Peyer's patch (tissue), 4 donors: ENCODE measurements around the gene TESMIN. TPM values are rescaled to one million over a fixed set of nuclear protein-coding genes. Genes with fewer than 3 reads are reported as not detected.

Source experiments
- DNase-seq, 3 donors: peaks; one replicate each; pipeline ENCODE4 v3.0.0-alpha.2; 2017 to 2019
- H3K27ac ChIP-seq, 4 donors: fragments of 200-600 bp; sonication (generic); one replicate each; pipeline ENCODE4 v1.5.1; 2016 to 2019
- H3K27me3 ChIP-seq, 2 donors: fragments of 200-600 bp; sonication (generic); one replicate each; pipeline ENCODE4 v1.5.1; 2019
- H3K36me3 ChIP-seq, 3 donors: fragments of 200-600 bp; sonication (generic); one replicate each; pipeline ENCODE4 v1.5.1; 2016 to 2019
- H3K4me1 ChIP-seq, 4 donors: fragments of 200-600 bp; sonication (generic); one replicate each; pipeline ENCODE4 v1.5.1; 2016 to 2019
- H3K4me3 ChIP-seq, 4 donors: fragments of 200-600 bp; sonication (generic); 1 replicate in 3 of 4; 2 replicates in 1 of 4; pipeline ENCODE4 v1.5.1; 2016 to 2019; ENCODE audit warnings: mild to moderate bottlenecking in 1 of 4
- H3K9me3 ChIP-seq, 4 donors: fragments of 200-600 bp; sonication (generic); one replicate each; pipeline ENCODE4 v1.5.1; 2016 to 2019; ENCODE audit warnings: mild to moderate bottlenecking in 1 of 4
- POLR2A ChIP-seq, 2 donors: fragments of 450-650 bp; IDR thresholded peaks; one replicate each; pipeline ENCODE4 v1.5.1; 2017; ENCODE audit warnings: antibody characterized with exemption in 2 of 2, mild to moderate bottlenecking in 2 of 2, moderate library complexity in 2 of 2
- total RNA-seq, 4 donors: library from RNA; depleted of rRNA; stranded (reverse); fragments of >200 nt; gene quantifications; one replicate each; pipeline ENCODE4 v1.1.0, GENCODE V29; 2016
- TF ChIP-seq, protein P1 (sequence below), 6 experiments: fragments of 450-650 bp in 4 of 6; fragments of 200-600 bp in 2 of 6; sonication (generic) in 1 of 6; IDR thresholded peaks; one replicate each; pipeline ENCODE4 v1.5.1; 2017 to 2019; ENCODE audit warnings: antibody characterized with exemption in 6 of 6, mild to moderate bottlenecking in 3 of 6, moderate library complexity in 1 of 6

TESMIN gene
- total RNA-seq, 4 donors from 2014 or later, result 2.6 to 16.7 (median 8.2) TPM

DNA sequence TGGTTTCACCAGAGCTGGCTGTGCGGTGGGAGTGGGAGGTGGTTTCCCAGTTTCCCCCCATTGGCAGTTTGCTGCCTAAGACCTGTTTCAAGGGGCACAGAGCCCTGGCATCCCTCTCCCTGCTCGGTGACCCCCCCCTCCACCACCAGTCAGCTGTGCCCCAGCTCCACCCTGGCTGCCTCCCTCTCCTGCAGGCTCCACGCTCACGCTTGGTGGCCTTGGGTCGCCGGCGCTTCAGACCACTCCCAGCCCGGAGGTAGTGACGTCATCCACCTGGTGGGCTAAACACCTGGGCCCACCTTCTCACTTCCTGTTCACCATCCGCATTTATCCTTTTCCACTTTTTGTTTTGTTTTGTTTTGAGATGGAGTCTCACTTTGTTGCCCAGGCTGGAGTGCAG is 59.2 kb downstream of the TESMIN start:
- H3K9me3 ChIP-seq, result no peaks in the 10 kb centered on the region
- no peaks in the 10 kb centered on the region for H3K36me3 ChIP-seq

DNA sequence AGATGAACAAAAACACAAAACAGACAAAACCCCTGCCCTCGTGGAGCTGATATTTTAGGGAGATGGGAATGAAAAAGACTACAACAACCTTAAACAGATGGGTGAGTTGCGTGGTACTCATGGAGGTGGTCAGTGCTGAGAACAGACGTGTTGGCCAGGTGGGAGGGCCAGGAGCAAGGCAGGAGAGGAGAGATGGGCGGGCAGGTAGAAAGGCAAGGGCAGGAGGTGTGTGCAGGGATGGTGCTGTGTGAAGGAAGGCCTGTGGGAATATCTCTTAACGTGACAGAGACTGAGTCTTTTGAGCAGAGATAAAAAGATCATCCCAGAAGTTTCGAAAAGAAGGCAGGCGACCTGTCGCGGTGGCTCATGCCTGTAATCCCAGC is 59.9 kb downstream of the TESMIN start:
- no peaks in the 10 kb centered on the region for H3K36me3 ChIP-seq
- H3K27me3 ChIP-seq, result no peaks in the 10 kb centered on the region
- no peak overlapping the region for H3K4me3 ChIP-seq
- DNase-seq, result peak in 1 of 3 donors; percentile 18
- no peak overlapping the region for H3K27ac ChIP-seq
- H3K4me1 ChIP-seq, result no peaks in the 10 kb centered on the region
- no peak for TF ChIP-seq POLR2A (IDR thresholded peaks at IDR 0.05)
- TF ChIP-seq, protein P1, sequence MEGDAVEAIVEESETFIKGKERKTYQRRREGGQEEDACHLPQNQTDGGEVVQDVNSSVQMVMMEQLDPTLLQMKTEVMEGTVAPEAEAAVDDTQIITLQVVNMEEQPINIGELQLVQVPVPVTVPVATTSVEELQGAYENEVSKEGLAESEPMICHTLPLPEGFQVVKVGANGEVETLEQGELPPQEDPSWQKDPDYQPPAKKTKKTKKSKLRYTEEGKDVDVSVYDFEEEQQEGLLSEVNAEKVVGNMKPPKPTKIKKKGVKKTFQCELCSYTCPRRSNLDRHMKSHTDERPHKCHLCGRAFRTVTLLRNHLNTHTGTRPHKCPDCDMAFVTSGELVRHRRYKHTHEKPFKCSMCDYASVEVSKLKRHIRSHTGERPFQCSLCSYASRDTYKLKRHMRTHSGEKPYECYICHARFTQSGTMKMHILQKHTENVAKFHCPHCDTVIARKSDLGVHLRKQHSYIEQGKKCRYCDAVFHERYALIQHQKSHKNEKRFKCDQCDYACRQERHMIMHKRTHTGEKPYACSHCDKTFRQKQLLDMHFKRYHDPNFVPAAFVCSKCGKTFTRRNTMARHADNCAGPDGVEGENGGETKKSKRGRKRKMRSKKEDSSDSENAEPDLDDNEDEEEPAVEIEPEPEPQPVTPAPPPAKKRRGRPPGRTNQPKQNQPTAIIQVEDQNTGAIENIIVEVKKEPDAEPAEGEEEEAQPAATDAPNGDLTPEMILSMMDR (IDR thresholded peaks at IDR 0.05), result no peak
- H3K9me3 ChIP-seq, result no peaks in the 10 kb centered on the region

More for the DNA sequence above, 59.2 kb downstream of the TESMIN start:
- H3K27me3 ChIP-seq, result no peaks in the 10 kb centered on the region
- no peak for TF ChIP-seq POLR2A (IDR thresholded peaks at IDR 0.05)
- TF ChIP-seq, protein P1 (IDR thresholded peaks at IDR 0.05), result no peak
- H3K4me1 ChIP-seq, result no peaks in the 10 kb centered on the region
- no peak overlapping the region for H3K4me3 ChIP-seq
- H3K27ac ChIP-seq, result no peak overlapping the region
- peak in 1 of 3 donors; percentile 40 for DNase-seq

DNA sequence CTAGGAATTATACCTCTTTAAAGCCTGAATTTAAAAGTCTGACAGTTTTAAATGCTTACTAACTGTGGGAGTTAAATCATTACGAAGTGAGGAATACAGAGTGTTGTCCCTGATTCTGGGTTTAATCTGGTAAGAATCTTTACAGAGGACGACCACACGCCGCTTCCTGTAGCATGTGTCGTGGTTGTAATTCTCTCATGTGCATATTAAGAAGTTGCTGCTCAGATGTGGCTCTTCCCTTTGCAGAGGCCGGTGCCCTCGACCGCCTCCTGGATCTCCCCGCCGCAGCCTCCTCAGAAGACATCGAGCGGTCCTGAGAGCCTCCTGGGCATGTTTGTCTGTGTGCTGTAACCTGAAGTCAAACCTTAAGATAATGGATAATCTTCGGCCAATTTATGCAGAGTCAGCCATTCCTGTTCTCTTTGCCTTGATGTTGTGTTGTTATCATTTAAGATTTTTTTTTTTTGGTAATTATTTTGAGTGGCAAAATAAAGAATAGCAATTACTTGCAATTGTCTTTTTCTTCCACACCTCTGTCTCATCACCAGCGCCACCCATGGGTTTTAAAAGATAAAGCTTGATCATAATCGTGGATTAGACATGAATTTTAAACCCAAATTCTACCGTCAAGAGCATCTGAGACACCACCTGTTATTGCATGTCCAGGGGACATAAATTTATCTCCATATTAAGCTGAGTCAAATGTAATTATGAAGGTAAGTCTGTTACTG is 60.5 kb downstream of the TESMIN start:
- no peak overlapping the region for H3K27ac ChIP-seq
- peak in 2 of 3 donors; percentile 17 to 60 for DNase-seq
- H3K4me1 ChIP-seq, result no peaks in the 10 kb centered on the region
- H3K27me3 ChIP-seq, result no peaks in the 10 kb centered on the region
- H3K9me3 ChIP-seq, result no peaks in the 10 kb centered on the region
- no peak for TF ChIP-seq POLR2A (IDR thresholded peaks at IDR 0.05)
- TF ChIP-seq, protein P1 (IDR thresholded peaks at IDR 0.05), result no peak
- no peaks in the 10 kb centered on the region for H3K36me3 ChIP-seq
- H3K4me3 ChIP-seq, result no peak overlapping the region

DNA sequence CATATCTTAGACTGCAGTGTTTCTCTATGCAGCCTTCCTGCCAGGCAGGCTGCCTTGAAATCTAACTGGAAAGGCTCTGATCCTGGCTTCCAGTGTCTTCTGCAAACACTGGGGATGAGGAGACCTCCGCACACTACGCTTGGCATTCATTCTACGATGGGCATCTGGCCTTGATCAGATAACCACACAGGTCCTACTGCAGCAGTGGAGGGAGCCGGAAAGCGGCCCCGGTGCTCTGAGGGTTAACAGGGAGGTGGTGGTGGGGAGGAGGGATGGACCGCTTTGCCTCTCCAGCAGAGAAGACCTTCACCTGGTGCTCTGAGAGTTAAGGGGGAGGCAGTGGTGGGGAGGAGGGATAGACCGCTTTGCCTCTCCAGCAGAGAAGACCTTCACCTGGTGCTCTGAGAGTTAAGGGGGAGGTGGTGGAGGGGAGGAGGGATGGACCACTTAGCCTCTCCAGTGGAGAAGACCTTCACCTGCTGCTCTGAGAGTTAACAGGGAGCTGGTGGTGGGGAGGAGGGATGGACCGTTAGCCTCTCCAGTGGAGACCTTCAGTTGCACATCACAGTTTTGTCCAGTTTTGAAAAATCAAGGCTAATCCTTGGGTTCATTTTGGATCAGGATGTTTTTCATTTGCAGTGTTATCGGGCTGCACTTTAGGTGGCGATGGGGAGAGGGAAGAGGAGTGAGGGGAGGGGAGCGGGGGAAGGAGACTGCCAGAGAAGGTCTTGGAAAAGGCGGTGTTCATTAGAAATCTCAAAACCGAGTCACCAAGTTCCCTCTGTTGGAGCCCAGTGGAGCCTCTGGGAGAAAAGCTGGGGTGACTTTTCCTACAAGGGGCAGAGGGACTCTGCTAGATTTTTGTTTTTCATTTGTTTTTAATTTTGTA is 61.3 kb downstream of the TESMIN start:
- peak in 1 of 3 donors; percentile 21 for DNase-seq
- Histone ChIP-seq H3K4me1 (peaks cover 0 to 3% (median under 1%) of the 10 kb centered on the region in 4 donors), H3K27me3 (peaks cover 0 to 3% of the 10 kb centered on the region in 2 donors), H3K9me3 (no peaks in the 10 kb centered on the region), H3K36me3 (no peaks in the 10 kb centered on the region), H3K4me3 (no peak overlapping the region), H3K27ac (no peak overlapping the region)
- TF ChIP-seq POLR2A (IDR thresholded peaks at IDR 0.05), result no peak
- TF ChIP-seq, protein P1 (IDR thresholded peaks at IDR 0.05), result no peak

DNA sequence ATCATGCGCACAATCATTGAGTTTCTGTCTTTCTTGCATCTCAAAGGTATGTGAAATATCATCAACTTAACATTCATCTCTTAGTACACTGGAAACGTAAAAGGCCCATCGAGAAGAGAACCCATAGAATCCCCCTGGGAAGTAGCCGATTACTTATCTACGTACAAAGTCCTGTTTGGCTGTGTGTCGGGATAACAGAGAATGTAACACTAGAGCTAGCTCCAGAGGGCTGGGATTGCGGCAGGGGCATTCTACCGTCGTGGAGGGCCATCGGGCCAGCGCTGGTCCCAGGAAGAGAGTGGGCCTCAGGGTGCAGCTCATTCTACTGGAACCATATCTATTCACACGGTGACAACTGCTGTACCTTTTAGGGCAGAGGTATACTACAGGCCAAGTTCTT is 62.4 kb downstream of the TESMIN start:
- TF ChIP-seq, protein P1 (IDR thresholded peaks at IDR 0.05), result no peak
- TF ChIP-seq POLR2A (IDR thresholded peaks at IDR 0.05), result no peak
- H3K9me3 ChIP-seq, result no peaks in the 10 kb centered on the region
- H3K4me1 ChIP-seq, result peaks cover 0 to 14% (median 5%) of the 10 kb centered on the region in 4 donors
- no peak overlapping the region for H3K27ac ChIP-seq
- H3K36me3 ChIP-seq, result no peaks in the 10 kb centered on the region
- H3K27me3 ChIP-seq, result peaks cover 0 to 14% of the 10 kb centered on the region in 2 donors
- H3K4me3 ChIP-seq, result no peak overlapping the region
- peak in 1 of 3 donors; percentile 15 for DNase-seq
